Neural cell (in vitro differentiated cells): ENCODE results near the gene MAP2. TPM values are rescaled to one million over a fixed set of nuclear protein-coding genes. Genes with fewer than 3 reads are reported as not detected.

Experiments
- H2AFZ ChIP-seq: fragments of 200-600, 300-800 bp; sonication (generic), shearing (Covaris generic); 2 replicates; pipeline ENCODE4 v1.6.0; 2014; ENCODE audit warnings: low read depth, mild to moderate bottlenecking, antibody characterized with exemption, low read length, moderate library complexity
- H3F3A ChIP-seq: fragments of 200-600 bp; shearing (Covaris generic); 2 replicates; pipeline ENCODE4 v1.6.1; 2016; ENCODE audit warnings: mild to moderate bottlenecking, moderate library complexity, mixed read lengths, antibody characterized with exemption, low read length; ENCODE audit not compliant: insufficient read depth, poor library complexity, severe bottlenecking
- H3K27ac ChIP-seq: fragments of 200-600, 300-800 bp; sonication (generic), shearing (Covaris generic); 2 replicates; pipeline ENCODE4 v1.5.1; 2014; ENCODE audit warnings: mild to moderate bottlenecking, low read length, moderate library complexity
- H3K27me3 ChIP-seq: fragments of 300-800, 200-600 bp; sonication (generic), shearing (Covaris generic); 2 replicates; pipeline ENCODE4 v1.6.0; 2014; ENCODE audit warnings: mild to moderate bottlenecking, low read depth, low read length, moderate library complexity; ENCODE audit not compliant: insufficient read depth
- H3K36me3 ChIP-seq: fragments of 300-800, 200-600 bp; sonication (generic), shearing (Covaris generic); 2 replicates; pipeline ENCODE4 v1.5.1; 2014; ENCODE audit warnings: mild to moderate bottlenecking, antibody characterized with exemption, low read length, moderate library complexity; ENCODE audit not compliant: insufficient read depth
- H3K4me2 ChIP-seq: fragments of 300-800, 200-600 bp; sonication (generic), shearing (Covaris generic); 2 replicates; pipeline ENCODE4 v1.6.0; 2014; ENCODE audit warnings: mild to moderate bottlenecking, low read length
- H3K4me3 ChIP-seq: fragments of 300-800, 200-600 bp; sonication (generic), shearing (Covaris generic); 2 replicates; pipeline ENCODE4 v1.5.1; 2014; ENCODE audit warnings: mild to moderate bottlenecking, low read length, moderate library complexity
- H3K79me2 ChIP-seq: fragments of 200-600 bp; shearing (Covaris generic); replicated peaks from 2 replicates; pipeline ENCODE4 v1.6.0; 2014; ENCODE audit warnings: mild to moderate bottlenecking, low read length, moderate library complexity; ENCODE audit not compliant: insufficient read depth
- H3K9ac ChIP-seq: fragments of 300-800, 200-600 bp; sonication (generic), shearing (Covaris generic); 2 replicates; pipeline ENCODE4 v1.6.1; 2016; ENCODE audit warnings: mild to moderate bottlenecking, low read length, mixed read lengths
- H3K9me2 ChIP-seq: fragments of 200-600 bp; shearing (Covaris generic); 2 replicates; pipeline ENCODE4 v1.6.1; 2016; ENCODE audit warnings: mild to moderate bottlenecking, low read length, mixed read lengths; ENCODE audit not compliant: insufficient read depth
- H3K9me3 ChIP-seq: fragments of 200-600, 300-800 bp; sonication (generic), shearing (Covaris generic); 2 replicates; pipeline ENCODE4 v1.6.1; 2016; ENCODE audit warnings: mild to moderate bottlenecking, mixed run types, low read length, moderate library complexity, mixed read lengths
- H4K20me1 ChIP-seq: fragments of 200-600 bp; shearing (Covaris generic); 2 replicates; pipeline ENCODE4 v1.6.1; 2016; ENCODE audit warnings: mild to moderate bottlenecking, mixed run types; ENCODE audit not compliant: insufficient read depth
- CTCF ChIP-seq: fragments of 450-650 bp; IDR thresholded peaks from 2 replicates; pipeline ENCODE4 v1.5.1; 2014; ENCODE audit warnings: antibody characterized with exemption, mild to moderate bottlenecking, moderate library complexity; ENCODE audit not compliant: poor library complexity, severe bottlenecking
- EP300 ChIP-seq: fragments of 450-650 bp; conservative IDR thresholded peaks from 2 replicates; pipeline ENCODE4 v1.6.1; 2014; ENCODE audit warnings: antibody characterized with exemption, mild to moderate bottlenecking, moderate library complexity; ENCODE audit not compliant: poor library complexity, severe bottlenecking
- EZH2 ChIP-seq: fragments of 200-600, 300-800 bp; shearing (Covaris generic), sonication (generic); IDR thresholded peaks from 2 replicates; pipeline ENCODE4 v1.6.1; 2014; ENCODE audit warnings: antibody characterized with exemption, low read length, borderline replicate concordance, mild to moderate bottlenecking; ENCODE audit not compliant: insufficient read depth, poor library complexity, severe bottlenecking
- MXI1 ChIP-seq: fragments of 450-650 bp; conservative IDR thresholded peaks from 2 replicates; pipeline ENCODE4 v1.6.1; 2014; ENCODE audit warnings: antibody characterized with exemption, mild to moderate bottlenecking; ENCODE audit not compliant: poor library complexity, severe bottlenecking
- POLR2AphosphoS5 ChIP-seq: IDR thresholded peaks from 2 replicates; pipeline ENCODE4 v1.6.1; 2012
- RAD21 ChIP-seq: fragments of 450-650 bp; conservative IDR thresholded peaks from 2 replicates; pipeline ENCODE4 v1.6.1; 2014; ENCODE audit warnings: antibody characterized with exemption, mild to moderate bottlenecking, moderate library complexity
- SMC3 ChIP-seq: fragments of 450-650 bp; conservative IDR thresholded peaks from 2 replicates; pipeline ENCODE4 v1.6.1; 2014; ENCODE audit warnings: antibody characterized with exemption, mild to moderate bottlenecking, moderate library complexity; ENCODE audit not compliant: poor library complexity
- TAF1 ChIP-seq: IDR thresholded peaks from 2 replicates; pipeline ENCODE4 v1.6.1; 2012; ENCODE audit warnings: low read depth
- polyA plus RNA-seq: library from polyadenylated mRNA; depleted of rRNA; stranded (reverse); fragments of >200 nt; gene quantifications from 2 replicates; pipeline ENCODE4 v1.2.3, GENCODE V29; 2014
- TF ChIP-seq, protein P1 (sequence below): IDR thresholded peaks from 2 replicates; pipeline ENCODE4 v1.6.1; 2012; ENCODE audit warnings: borderline replicate concordance

Gene MAP2
- polyA plus RNA-seq, 1 donor from 2014 or later, result 450 TPM

DNA sequence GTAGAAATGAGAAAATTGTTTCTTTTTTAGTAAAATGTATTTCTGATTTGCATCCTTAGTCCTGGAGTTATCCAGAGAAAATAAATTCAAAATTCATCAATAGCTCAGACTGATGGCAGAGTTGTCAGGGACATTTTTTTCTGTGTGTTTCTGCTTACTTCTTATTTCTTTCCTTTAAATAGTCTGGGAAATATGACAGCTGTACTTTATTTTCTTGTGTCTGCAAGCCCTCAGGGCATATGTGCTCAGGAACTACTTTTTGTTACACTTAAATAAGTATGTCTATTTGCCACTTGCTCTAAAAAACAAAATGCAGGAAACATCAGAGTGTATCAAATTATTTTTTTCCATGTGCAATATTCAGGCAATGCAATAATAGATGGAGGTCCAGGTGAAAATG lies 221.0 kb downstream of the MAP2 start:
- Histone ChIP-seq H3K4me3 (no peak overlapping the region), H3K27me3 (no peaks in the 10 kb centered on the region), H3K79me2 (peaks cover 70% of the 10 kb centered on the region), H3K9ac (no peak overlapping the region), H3K9me3 (no peaks in the 10 kb centered on the region), H2AFZ (no peak overlapping the region), H4K20me1 (no peaks in the 10 kb centered on the region), H3K27ac (no peak overlapping the region), H3K4me2 (no peak overlapping the region), H3K36me3 (peaks cover 9% of the 10 kb centered on the region), H3K9me2 (no peaks in the 10 kb centered on the region), H3F3A (peaks cover 4% of the 10 kb centered on the region)
- TF ChIP-seq TAF1 (no peak), RAD21 (no peak), MXI1 (no peak), EZH2 (no peak), SMC3 (no peak), EP300 (no peak), CTCF (no peak), POLR2AphosphoS5 (no peak)
- TF ChIP-seq, protein P1, sequence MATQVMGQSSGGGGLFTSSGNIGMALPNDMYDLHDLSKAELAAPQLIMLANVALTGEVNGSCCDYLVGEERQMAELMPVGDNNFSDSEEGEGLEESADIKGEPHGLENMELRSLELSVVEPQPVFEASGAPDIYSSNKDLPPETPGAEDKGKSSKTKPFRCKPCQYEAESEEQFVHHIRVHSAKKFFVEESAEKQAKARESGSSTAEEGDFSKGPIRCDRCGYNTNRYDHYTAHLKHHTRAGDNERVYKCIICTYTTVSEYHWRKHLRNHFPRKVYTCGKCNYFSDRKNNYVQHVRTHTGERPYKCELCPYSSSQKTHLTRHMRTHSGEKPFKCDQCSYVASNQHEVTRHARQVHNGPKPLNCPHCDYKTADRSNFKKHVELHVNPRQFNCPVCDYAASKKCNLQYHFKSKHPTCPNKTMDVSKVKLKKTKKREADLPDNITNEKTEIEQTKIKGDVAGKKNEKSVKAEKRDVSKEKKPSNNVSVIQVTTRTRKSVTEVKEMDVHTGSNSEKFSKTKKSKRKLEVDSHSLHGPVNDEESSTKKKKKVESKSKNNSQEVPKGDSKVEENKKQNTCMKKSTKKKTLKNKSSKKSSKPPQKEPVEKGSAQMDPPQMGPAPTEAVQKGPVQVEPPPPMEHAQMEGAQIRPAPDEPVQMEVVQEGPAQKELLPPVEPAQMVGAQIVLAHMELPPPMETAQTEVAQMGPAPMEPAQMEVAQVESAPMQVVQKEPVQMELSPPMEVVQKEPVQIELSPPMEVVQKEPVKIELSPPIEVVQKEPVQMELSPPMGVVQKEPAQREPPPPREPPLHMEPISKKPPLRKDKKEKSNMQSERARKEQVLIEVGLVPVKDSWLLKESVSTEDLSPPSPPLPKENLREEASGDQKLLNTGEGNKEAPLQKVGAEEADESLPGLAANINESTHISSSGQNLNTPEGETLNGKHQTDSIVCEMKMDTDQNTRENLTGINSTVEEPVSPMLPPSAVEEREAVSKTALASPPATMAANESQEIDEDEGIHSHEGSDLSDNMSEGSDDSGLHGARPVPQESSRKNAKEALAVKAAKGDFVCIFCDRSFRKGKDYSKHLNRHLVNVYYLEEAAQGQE, result no peak

DNA sequence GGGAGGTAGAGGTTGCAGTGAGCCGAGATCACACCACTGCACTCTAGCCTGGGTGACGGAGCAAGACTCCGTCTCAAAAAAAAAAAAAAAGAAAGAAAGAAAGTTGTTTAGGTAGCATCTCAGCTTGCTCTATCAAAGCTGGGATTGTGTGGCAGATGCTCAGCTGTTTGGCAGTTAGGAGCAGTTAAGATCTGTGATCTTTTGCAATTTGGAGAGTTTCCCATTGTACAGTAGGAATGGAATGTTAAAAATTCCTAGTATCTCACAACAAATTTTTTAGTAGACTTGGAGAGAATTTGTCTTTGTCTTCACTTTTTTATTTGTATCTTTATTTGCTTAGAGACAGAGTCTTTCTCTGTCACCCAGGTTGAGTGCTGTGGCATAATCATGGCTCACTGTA lies 224.9 kb downstream of the MAP2 start:
- no peaks in the 10 kb centered on the region for H3K9me2 ChIP-seq
- H3K4me3 ChIP-seq, result no peak overlapping the region
- TF ChIP-seq MXI1, result no peak
- no peak for TF ChIP-seq EZH2
- TF ChIP-seq SMC3, result no peak
- no peak for TF ChIP-seq CTCF
- TF ChIP-seq RAD21, result no peak
- TF ChIP-seq POLR2AphosphoS5, result no peak
- TF ChIP-seq EP300, result no peak
- TF ChIP-seq, protein P1, result no peak
- TF ChIP-seq TAF1, result no peak
- no peak overlapping the region for H3K4me2 ChIP-seq
- H3K36me3 ChIP-seq, result peaks cover 9% of the 10 kb centered on the region
- H3K27ac ChIP-seq, result no peak overlapping the region
- H3K9me3 ChIP-seq, result no peaks in the 10 kb centered on the region
- H2AFZ ChIP-seq, result no peak overlapping the region
- peaks cover 4% of the 10 kb centered on the region for H3F3A ChIP-seq
- peaks cover 81% of the 10 kb centered on the region for H3K79me2 ChIP-seq
- no peak overlapping the region for H3K9ac ChIP-seq
- no peaks in the 10 kb centered on the region for H4K20me1 ChIP-seq
- H3K27me3 ChIP-seq, result no peaks in the 10 kb centered on the region
